RPMI7951 (cell line): ENCODE data around the gene ANAPC16. TPM values are rescaled to one million over a fixed set of nuclear protein-coding genes. Genes with fewer than 3 reads are reported as not detected.
A peak's percentile ranks its signal among the peaks of the same experiment; 100 is the strongest.
"Not testable (repeated sequence)": the region's sequence is repeated elsewhere in the genome, so short reads cannot be mapped to it uniquely, and the experiment has no call there.

Experiments used
- DNase-seq: peaks from one replicate; pipeline ENCODE4 v3.0.0-alpha.2; 2012; ENCODE audit warnings: low read depth
- total RNA-seq: library from RNA; depleted of rRNA; stranded (reverse); fragments of >200 nt; shearing (Covaris generic); gene quantifications from 2 replicates; pipeline ENCODE4 v1.2.3, GENCODE V29; 2014

Gene ANAPC16
- total RNA-seq, 1 experiment from 2014 or later, result 70.4 TPM

- peak; percentile 90 for DNase-seq
These were observed 28.1 kb downstream of the ANAPC16 start for GRCh38 chr10:72243822-72244437.

DNA sequence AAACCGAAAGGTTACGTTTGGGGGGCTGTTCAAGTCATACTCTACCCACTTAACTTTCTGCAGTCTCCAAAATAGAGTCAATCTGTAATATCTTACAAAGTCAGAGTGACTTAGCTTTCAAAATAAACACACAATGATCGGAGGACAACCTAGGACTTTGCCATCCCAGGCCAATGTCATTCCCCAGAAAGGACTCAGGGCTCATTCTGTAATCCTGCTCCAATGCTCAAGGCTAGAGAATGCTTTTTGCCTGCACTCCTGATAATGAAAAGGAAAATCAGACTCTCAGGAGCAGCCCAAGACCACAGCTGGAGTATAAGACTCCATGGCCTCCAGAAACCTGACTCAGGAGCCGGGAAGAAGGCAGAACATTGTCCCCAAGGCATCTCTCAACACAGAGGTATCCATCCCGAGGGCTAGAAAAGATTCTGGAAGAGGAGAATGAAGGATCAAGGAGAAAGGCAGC is 28.8 kb downstream of the ANAPC16 start:
- peak; percentile 16 for DNase-seq

GRCh38 chr10:72245949-72246525 is 30.2 kb downstream of the ANAPC16 start:
- no peak for DNase-seq

GRCh38 chr10:72248468-72249151 is 32.8 kb downstream of the ANAPC16 start:
- DNase-seq, result peak; percentile 29

GRCh38 chr10:72249176-72249862 is 33.5 kb downstream of the ANAPC16 start:
- not testable (repeated sequence) for DNase-seq

DNA sequence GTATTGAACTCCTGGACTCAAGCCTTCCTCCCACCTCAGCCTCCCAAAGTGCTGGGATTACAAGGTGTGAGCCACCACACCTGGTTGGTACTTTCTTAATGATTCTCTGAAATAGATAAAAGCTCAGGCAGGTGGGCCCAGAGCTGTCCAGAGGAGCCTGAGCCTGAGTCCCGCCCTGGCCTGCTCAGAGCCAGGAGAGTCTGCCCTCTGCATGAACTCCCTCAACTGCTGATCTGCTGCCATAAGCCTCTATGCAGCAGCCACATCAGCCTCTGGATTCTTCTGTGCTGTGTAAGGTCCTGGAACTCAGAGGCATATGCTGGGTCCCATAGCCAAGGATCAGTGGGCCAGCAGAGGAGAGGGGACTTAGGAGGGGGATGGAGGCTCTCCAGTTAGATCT is 34.9 kb downstream of the ANAPC16 start:
- DNase-seq, result peak; percentile 45

GRCh38 chr10:72251635-72252034 is 35.8 kb downstream of the ANAPC16 start:
- no peak for DNase-seq

DNA sequence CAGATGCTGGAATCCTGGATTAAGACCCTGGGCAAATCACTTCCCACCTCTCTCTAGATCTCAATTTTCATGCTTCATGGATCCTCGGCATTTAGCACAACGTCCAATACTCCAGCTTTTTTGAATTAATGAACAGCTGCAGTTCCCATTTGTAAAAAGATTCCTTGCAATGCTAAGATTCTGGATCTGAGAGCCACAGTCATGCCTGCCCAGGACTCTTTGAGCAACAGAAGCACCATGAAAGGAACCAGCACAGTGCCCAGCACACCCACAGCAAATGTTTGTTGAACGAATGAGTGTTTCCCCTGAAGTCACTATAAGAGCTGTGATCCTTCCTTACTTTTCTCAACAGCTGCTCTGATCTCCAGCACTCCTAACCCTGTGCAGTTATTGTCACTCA is 37.2 kb downstream of the ANAPC16 start:
- DNase-seq, result no peak

DNA sequence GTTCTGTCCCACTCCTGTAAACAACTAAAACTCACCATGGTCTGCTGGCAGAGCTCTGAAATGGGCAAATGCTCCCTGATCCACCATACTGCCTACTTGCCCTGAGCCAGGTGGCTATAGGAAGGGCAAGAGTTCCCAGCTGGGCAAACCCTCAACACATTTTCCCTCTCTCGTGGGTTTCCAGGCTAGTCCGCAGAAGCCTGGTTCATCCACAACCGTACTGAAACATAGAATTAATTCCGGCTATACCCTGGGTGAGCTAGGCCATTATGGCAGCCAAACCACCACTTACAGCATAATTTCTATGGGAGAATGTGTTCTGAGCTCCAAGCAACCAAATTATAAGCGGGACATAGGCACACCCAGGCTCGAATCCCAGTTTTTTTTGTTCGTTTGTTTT is 37.8 kb downstream of the ANAPC16 start:
- no peak for DNase-seq

DNA sequence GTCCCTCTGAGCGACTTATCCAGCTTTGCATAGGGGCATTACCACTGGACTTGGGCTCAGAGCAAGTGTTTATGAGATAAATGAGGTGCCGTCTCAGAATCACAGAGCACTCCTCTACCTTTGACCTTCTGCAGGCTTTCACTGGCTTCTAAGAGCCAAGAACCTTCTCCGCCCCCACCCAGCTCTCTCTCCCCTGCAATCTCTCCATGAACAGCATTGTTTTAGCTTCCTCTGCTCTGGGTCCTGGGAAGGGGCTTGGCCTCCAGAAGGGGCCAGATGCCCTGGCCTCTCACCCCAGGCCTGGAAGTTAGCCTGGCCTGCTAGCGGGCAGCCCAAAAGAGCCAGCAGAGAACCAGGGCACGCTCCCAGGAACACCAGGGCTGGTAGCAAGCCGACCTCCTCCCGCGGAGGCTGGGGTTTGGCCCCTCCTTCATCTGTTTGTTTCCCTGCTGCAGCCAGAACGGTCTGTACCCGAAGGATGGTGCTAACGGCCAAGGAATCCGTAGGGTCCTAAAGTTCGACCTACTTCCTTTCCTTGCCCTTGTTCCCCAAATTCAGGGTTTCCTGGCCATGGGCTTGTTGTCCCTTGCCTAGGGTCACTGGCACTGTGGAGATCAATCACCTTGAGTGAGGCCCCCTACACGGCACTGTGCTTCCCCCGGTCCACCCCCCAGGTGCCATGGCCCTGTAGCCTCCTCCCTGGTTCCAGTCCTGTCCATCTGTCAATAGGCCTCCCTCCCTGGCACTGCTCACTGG is 39.2 kb downstream of the ANAPC16 start:
- peak; percentile 65 for DNase-seq

DNA sequence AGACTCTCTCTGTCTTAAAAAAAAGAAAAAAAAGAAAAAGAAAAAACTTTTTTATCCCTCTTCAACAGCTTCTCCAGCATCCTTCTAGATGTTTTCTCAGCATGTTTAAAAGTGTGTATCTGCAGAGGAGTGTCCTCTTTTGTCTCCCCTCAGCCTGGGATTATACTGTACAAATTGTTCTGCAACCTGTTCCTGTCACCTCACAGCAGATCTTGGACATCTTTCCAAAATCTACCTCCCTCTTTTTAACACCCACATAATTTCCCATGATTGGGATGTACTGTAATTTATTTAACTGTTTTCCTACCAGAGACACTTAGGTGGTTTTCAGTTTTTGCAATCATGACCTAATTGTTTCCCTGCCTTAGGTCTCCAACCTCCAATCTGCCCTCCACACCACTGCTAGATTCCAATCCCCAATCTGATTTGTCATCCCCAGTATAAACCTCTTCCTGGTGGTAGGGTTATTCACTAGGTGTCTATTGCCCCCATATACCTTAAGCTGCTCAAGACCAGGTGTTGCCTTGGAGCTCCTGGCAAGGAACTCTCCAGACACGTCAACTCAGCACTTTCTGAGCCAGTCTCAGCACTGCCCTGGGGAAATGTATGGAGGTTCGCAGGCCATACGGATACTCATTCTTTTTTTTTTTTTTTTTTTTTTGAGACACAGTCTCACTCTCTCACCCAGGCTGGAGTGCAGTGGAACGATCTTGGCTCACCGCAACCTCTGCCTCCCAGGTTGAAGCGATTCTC is 40.3 kb downstream of the ANAPC16 start:
- DNase-seq, result no peak

GRCh38 chr10:72257051-72257892 is 41.5 kb downstream of the ANAPC16 start:
- DNase-seq, result peak; percentile 55

DNA sequence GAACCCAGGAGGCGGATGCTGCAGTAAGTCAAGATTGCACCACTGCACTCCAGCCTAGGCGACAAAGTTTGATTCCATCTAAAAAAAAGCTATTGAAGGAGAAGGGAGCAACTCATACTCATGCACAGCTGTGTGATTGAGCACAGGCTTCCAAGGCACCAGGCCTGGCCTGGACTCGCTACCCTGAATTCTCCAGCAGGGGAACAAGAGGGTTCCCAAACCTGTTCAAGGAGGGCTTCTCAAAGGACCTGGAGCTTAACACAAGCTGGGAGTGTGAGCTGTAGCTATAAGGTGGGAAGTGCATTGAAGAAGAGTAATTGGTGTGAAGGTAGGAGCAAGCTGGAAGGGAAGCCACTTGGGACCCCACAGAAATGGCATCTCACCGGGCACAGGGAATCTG is 42.8 kb downstream of the ANAPC16 start:
- no peak for DNase-seq

GRCh38 chr10:72259491-72260238 is 43.9 kb downstream of the ANAPC16 start:
- DNase-seq, result peak; percentile 90

GRCh38 chr10:72260239-72260975 is 44.6 kb downstream of the ANAPC16 start:
- peak; percentile 97 for DNase-seq

GRCh38 chr10:72260976-72261783 is 45.4 kb downstream of the ANAPC16 start:
- DNase-seq, result peak; percentile 70

DNA sequence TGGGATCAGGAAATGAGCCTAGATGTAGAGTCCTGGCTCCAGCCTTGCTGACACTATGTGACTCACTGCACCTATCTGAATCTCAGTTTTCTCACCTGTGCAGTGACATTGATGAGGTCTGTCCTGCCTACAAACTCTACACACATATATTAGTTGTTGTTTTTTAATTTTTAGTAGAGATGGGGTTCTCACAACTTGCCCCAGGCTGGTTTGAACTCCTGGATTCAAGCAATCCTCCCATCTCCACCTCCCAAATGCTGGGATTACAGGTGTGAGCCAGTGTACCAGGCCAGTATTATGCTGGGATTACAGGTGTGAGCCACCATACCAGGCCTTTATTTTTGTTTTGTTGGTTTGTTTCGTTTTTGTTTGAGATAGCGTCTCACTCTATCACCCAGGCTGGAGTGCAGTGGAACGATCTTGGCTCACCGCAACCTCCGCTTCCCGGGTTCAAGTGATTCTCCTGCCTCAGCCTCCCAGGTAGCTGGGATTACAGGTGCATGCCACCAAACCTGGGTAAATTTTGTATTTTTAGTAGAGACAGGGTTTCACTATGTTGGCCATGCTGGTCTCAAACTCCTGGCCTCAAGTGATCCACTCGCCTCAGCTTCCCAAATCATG is 46.1 kb downstream of the ANAPC16 start:
- no peak for DNase-seq
